Esophagus muscularis mucosa (tissue), 3 donors: ENCODE data around the gene MRPL1.

Experiments used
- CTCF ChIP-seq, 3 experiments: fragments of 200-600 bp in 2 of 3; fragments of 450-650 bp in 1 of 3; sonication (generic) in 2 of 3; IDR thresholded peaks; one replicate each; pipeline ENCODE4 v1.5.1; 2017 to 2019; ENCODE audit warnings: antibody characterized with exemption in 3 of 3, mild to moderate bottlenecking in 2 of 3, moderate library complexity in 1 of 3
- POLR2AphosphoS5 ChIP-seq, 2 donors: sonication (generic); formaldehyde crosslinking; IDR thresholded peaks; one replicate each; pipeline ENCODE4 v1.6.1; 2017; ENCODE audit warnings: antibody characterized with exemption in 2 of 2

GRCh38 chr4:77859256-77859655 lies 3.4 kb upstream of the MRPL1 start:
- TF ChIP-seq CTCF (IDR thresholded peaks at IDR 0.05) (no peak), POLR2AphosphoS5 (IDR thresholded peaks at IDR 0.05) (no peak)
